Measurements from ENCODE around the gene SNUPN.

SNUPN gene

GRCh38 chr15:75625542-75626347, at the start of gene SNUPN:
Gene SNUPN (minus strand): TSS chr15:75625725. CDS start chr15:75621051, 4,674 bp downstream.
- peak; percentile 82 to 86 for DNase-seq (ENCODE audit: low read depth in 2 of 2)

GRCh38 chr15:75674366-75674765, 48.8 kb upstream of the SNUPN start:
- DNase-seq (ENCODE audit: low read depth in 2 of 2), result no peak

GRCh38 chr15:75673426-75674235, 48.1 kb upstream of the SNUPN start:
- DNase-seq (ENCODE audit: low read depth in 2 of 2), result no peak

- no peak for DNase-seq (ENCODE audit: low read depth in 2 of 2)
Measured at GRCh38 chr15:75672646-75673425, 47.3 kb upstream of the SNUPN start.

- DNase-seq (ENCODE audit: low read depth in 2 of 2), result no peak
Measured at GRCh38 chr15:75671730-75672602, 46.4 kb upstream of the SNUPN start.

GRCh38 chr15:75669879-75670212, 44.3 kb upstream of the SNUPN start:
- no peak for DNase-seq (ENCODE audit: low read depth in 2 of 2)

GRCh38 chr15:75669191-75669878, 43.8 kb upstream of the SNUPN start:
- DNase-seq (ENCODE audit: low read depth in 2 of 2), result no peak

- DNase-seq (ENCODE audit: low read depth in 2 of 2), result no peak
Measured at GRCh38 chr15:75666823-75667501, 41.4 kb upstream of the SNUPN start.

GRCh38 chr15:75663931-75664421, 38.5 kb upstream of the SNUPN start:
- DNase-seq (ENCODE audit: low read depth in 2 of 2), result no peak

- DNase-seq (ENCODE audit: low read depth in 2 of 2), result no peak
Measured at GRCh38 chr15:75662823-75663519, 37.4 kb upstream of the SNUPN start.

- DNase-seq (ENCODE audit: low read depth in 2 of 2), result no peak
Measured at GRCh38 chr15:75661756-75662140, 36.2 kb upstream of the SNUPN start.

GRCh38 chr15:75661100-75661755, 35.7 kb upstream of the SNUPN start:
- DNase-seq (ENCODE audit: low read depth in 2 of 2), result no peak

GRCh38 chr15:75659928-75660645, 34.6 kb upstream of the SNUPN start:
- DNase-seq (ENCODE audit: low read depth in 2 of 2), result no peak

- DNase-seq (ENCODE audit: low read depth in 2 of 2), result no peak
Measured at GRCh38 chr15:75659141-75659771, 33.7 kb upstream of the SNUPN start.

- no peak for DNase-seq (ENCODE audit: low read depth in 2 of 2)
Measured at GRCh38 chr15:75656813-75657212, 31.3 kb upstream of the SNUPN start.

- DNase-seq (ENCODE audit: low read depth in 2 of 2), result no peak
Measured at GRCh38 chr15:75656331-75656730, 30.8 kb upstream of the SNUPN start.

- DNase-seq (ENCODE audit: low read depth in 2 of 2), result no peak
Measured at GRCh38 chr15:75655931-75656330, 30.4 kb upstream of the SNUPN start.
